SU-DHL-6 (cell line): ENCODE results near the gene CDK12.

Source experiments
- CTCF ChIP-seq: fragments of 200-600 bp; sonication (generic); IDR thresholded peaks from one replicate; pipeline ENCODE4 v1.5.1; 2017; ENCODE audit warnings: antibody characterized with exemption, mild to moderate bottlenecking, low read length, moderate library complexity; ENCODE audit not compliant: insufficient read depth, poor library complexity, severe bottlenecking
- EZH2phosphoT487 ChIP-seq: fragments of 200-600 bp; sonication (generic), shearing (Covaris generic); conservative IDR thresholded peaks from 2 replicates; pipeline ENCODE4 v1.6.1; 2018; ENCODE audit warnings: mild to moderate bottlenecking, antibody characterized with exemption, low read length, moderate library complexity, mixed read lengths

GRCh38 chr17:39579318-39580081 is 118.2 kb downstream of the CDK12 start:
- TF ChIP-seq CTCF = no peak
- TF ChIP-seq EZH2phosphoT487 = no peak
